ENCODE data around the gene ZNF319. TPM values are rescaled to one million over a fixed set of nuclear protein-coding genes. Genes with fewer than 3 reads are reported as not detected.

ZNF319 gene
- polyA plus RNA-seq, 6 donors from 2014 or later = 3.1 to 10.7 (median 6.0) TPM

GRCh38 chr16:58022601-58023371 is 22.3 kb upstream of the ZNF319 start:
- peaks cover 12 to 21% (median 20%) of the 10 kb centered on the region in 3 donors for H3K4me1 Mint-ChIP-seq
- H3K9me3 Mint-ChIP-seq = no peaks in the 10 kb centered on the region

GRCh38 chr16:58021661-58022551 is 21.4 kb upstream of the ZNF319 start:
- H3K4me3 Mint-ChIP-seq = peak overlapping the region in 1 of 8 donors; percentile 53
- no peaks in the 10 kb centered on the region for H3K9me3 Mint-ChIP-seq
- no peak for ATAC-seq (ENCODE audit: low read depth in 2 of 2)
- H3K27ac Mint-ChIP-seq = peak overlapping the region in 2 of 6 donors; percentile 15 to 24
- peaks cover 5 to 24% (median 6%) of the 10 kb centered on the region in 3 donors for H3K27me3 Mint-ChIP-seq
- no peak for DNase-seq
- peaks cover 12 to 21% (median 20%) of the 10 kb centered on the region in 3 donors for H3K4me1 Mint-ChIP-seq
- no peaks in the 10 kb centered on the region for H3K36me3 Mint-ChIP-seq

More at GRCh38 chr16:58022601-58023371, 22.3 kb upstream of the ZNF319 start:
- no peak for DNase-seq
- peaks cover 5 to 27% (median 9%) of the 10 kb centered on the region in 3 donors for H3K27me3 Mint-ChIP-seq
- H3K4me3 Mint-ChIP-seq = peak overlapping the region in 1 of 8 donors; percentile 84
- H3K36me3 Mint-ChIP-seq = no peaks in the 10 kb centered on the region
- peak overlapping the region in 2 of 6 donors; percentile 24 to 70 for H3K27ac Mint-ChIP-seq
- ATAC-seq (ENCODE audit: low read depth in 2 of 2) = no peak

GRCh38 chr16:58020628-58021521 is 20.4 kb upstream of the ZNF319 start:
- ATAC-seq (ENCODE audit: low read depth in 2 of 2) (peak; percentile 52 to 62), DNase-seq (peak; percentile 30)
- Mint-ChIP-seq H3K4me1 (peaks cover 12 to 21% (median 20%) of the 10 kb centered on the region in 3 donors), H3K27ac (peak overlapping the region in 4 of 6 donors; percentile 43 to 86 (median 72)), H3K9me3 (no peaks in the 10 kb centered on the region), H3K36me3 (no peaks in the 10 kb centered on the region), H3K27me3 (peaks cover 5 to 24% (median 6%) of the 10 kb centered on the region in 3 donors), H3K4me3 (peak overlapping the region in 2 of 8 donors; percentile 29 to 48)

GRCh38 chr16:58019866-58020538 is 19.5 kb upstream of the ZNF319 start:
- H3K4me3 Mint-ChIP-seq = no peak overlapping the region
- no peak for DNase-seq
- H3K36me3 Mint-ChIP-seq = no peaks in the 10 kb centered on the region
- peak overlapping the region in 1 of 6 donors; percentile 26 for H3K27ac Mint-ChIP-seq
- ATAC-seq (ENCODE audit: low read depth in 2 of 2) = no peak
- peaks cover 9 to 20% (median 14%) of the 10 kb centered on the region in 3 donors for H3K4me1 Mint-ChIP-seq
- H3K9me3 Mint-ChIP-seq = no peaks in the 10 kb centered on the region
- peaks cover 3 to 20% (median 4%) of the 10 kb centered on the region in 3 donors for H3K27me3 Mint-ChIP-seq

GRCh38 chr16:58018803-58019202 is 18.3 kb upstream of the ZNF319 start:
- no peak for DNase-seq
- Mint-ChIP-seq H3K4me3 (no peak overlapping the region), H3K27me3 (peaks cover 0 to 8% (median 0%) of the 10 kb centered on the region in 3 donors), H3K36me3 (no peaks in the 10 kb centered on the region), H3K9me3 (no peaks in the 10 kb centered on the region), H3K27ac (no peak overlapping the region), H3K4me1 (peaks cover 6 to 13% (median 8%) of the 10 kb centered on the region in 3 donors)
- no peak for ATAC-seq (ENCODE audit: low read depth in 2 of 2)

- no peak overlapping the region for H3K4me3 Mint-ChIP-seq
Measured at GRCh38 chr16:58016840-58017446, 16.5 kb upstream of the ZNF319 start.

GRCh38 chr16:58013201-58013956 is 12.9 kb upstream of the ZNF319 start:
- no peak overlapping the region for H3K27ac Mint-ChIP-seq
- H3K9me3 Mint-ChIP-seq = no peaks in the 10 kb centered on the region
- peaks cover 8 to 16% of the 10 kb centered on the region in 2 donors for H3K36me3 Mint-ChIP-seq
- H3K27me3 Mint-ChIP-seq = no peaks in the 10 kb centered on the region
- no peaks in the 10 kb centered on the region for H3K4me1 Mint-ChIP-seq
- H3K4me3 Mint-ChIP-seq = no peak overlapping the region
- ATAC-seq (ENCODE audit: low read depth in 2 of 2) (no peak), DNase-seq (no peak)

More at GRCh38 chr16:58016840-58017446, 16.5 kb upstream of the ZNF319 start:
- H3K9me3 Mint-ChIP-seq = no peaks in the 10 kb centered on the region
- no peaks in the 10 kb centered on the region for H3K27me3 Mint-ChIP-seq
- H3K27ac Mint-ChIP-seq = no peak overlapping the region
- ATAC-seq (ENCODE audit: low read depth in 2 of 2) = no peak
- no peak for DNase-seq
- H3K36me3 Mint-ChIP-seq = no peaks in the 10 kb centered on the region
- peaks cover 6 to 13% (median 8%) of the 10 kb centered on the region in 3 donors for H3K4me1 Mint-ChIP-seq

GRCh38 chr16:58012481-58012880 is 12.0 kb upstream of the ZNF319 start:
- H3K4me1 Mint-ChIP-seq = no peaks in the 10 kb centered on the region
- DNase-seq (no peak), ATAC-seq (ENCODE audit: low read depth in 2 of 2) (no peak)
- peak overlapping the region in 1 of 6 donors; percentile 26 for H3K27ac Mint-ChIP-seq
- no peaks in the 10 kb centered on the region for H3K27me3 Mint-ChIP-seq
- H3K4me3 Mint-ChIP-seq = no peak overlapping the region
- H3K36me3 Mint-ChIP-seq = peaks cover 8 to 16% of the 10 kb centered on the region in 2 donors
- no peaks in the 10 kb centered on the region for H3K9me3 Mint-ChIP-seq

- H3K4me3 Mint-ChIP-seq = no peak overlapping the region
- no peaks in the 10 kb centered on the region for H3K27me3 Mint-ChIP-seq
- ATAC-seq (ENCODE audit: low read depth in 2 of 2) (no peak), DNase-seq (no peak)
- H3K4me1 Mint-ChIP-seq = no peaks in the 10 kb centered on the region
- peaks cover 8 to 22% of the 10 kb centered on the region in 2 donors for H3K36me3 Mint-ChIP-seq
- H3K27ac Mint-ChIP-seq = no peak overlapping the region
- H3K9me3 Mint-ChIP-seq = no peaks in the 10 kb centered on the region
Measured at GRCh38 chr16:58011652-58012051, 11.2 kb upstream of the ZNF319 start.

GRCh38 chr16:58010886-58011285 is 10.4 kb upstream of the ZNF319 start:
- ATAC-seq (ENCODE audit: low read depth in 2 of 2) = no peak
- Mint-ChIP-seq H3K27ac (no peak overlapping the region), H3K27me3 (no peaks in the 10 kb centered on the region), H3K9me3 (no peaks in the 10 kb centered on the region), H3K4me3 (peak overlapping the region in 1 of 8 donors; percentile 64), H3K4me1 (no peaks in the 10 kb centered on the region), H3K36me3 (peaks cover 8 to 22% of the 10 kb centered on the region in 2 donors)
- no peak for DNase-seq

GRCh38 chr16:58009856-58010416 is 9.5 kb upstream of the ZNF319 start:
- ATAC-seq (ENCODE audit: low read depth in 2 of 2) = no peak
- Mint-ChIP-seq H3K9me3 (no peaks in the 10 kb centered on the region), H3K27ac (no peak overlapping the region), H3K27me3 (no peaks in the 10 kb centered on the region), H3K4me3 (peak overlapping the region in 1 of 8 donors; percentile 47), H3K4me1 (peaks cover 3% of the 10 kb centered on the region in 3 donors), H3K36me3 (peaks cover 8 to 22% of the 10 kb centered on the region in 2 donors)
- no peak for DNase-seq

Measured in naive B cell (primary cell).